LNCaP clone FGC (cell line): ENCODE results near the gene PDE2A.

ENCODE experiments used
- DNase-seq: peaks from one replicate; pipeline ENCODE4 v3.0.0-alpha.2; 2011; ENCODE audit warnings: low read depth
- H3K4me3 ChIP-seq: 2 replicates; pipeline ENCODE4 v1.5.1; 2011; ENCODE audit warnings: mild to moderate bottlenecking, low read depth, low read length, control low read depth
- CTCF ChIP-seq: IDR thresholded peaks from 2 replicates; pipeline ENCODE4 v1.5.1; 2012; ENCODE audit warnings: mild to moderate bottlenecking; ENCODE audit not compliant: control insufficient read depth, insufficient read depth; ENCODE audit errors: extremely low read depth

Gene PDE2A

DNA sequence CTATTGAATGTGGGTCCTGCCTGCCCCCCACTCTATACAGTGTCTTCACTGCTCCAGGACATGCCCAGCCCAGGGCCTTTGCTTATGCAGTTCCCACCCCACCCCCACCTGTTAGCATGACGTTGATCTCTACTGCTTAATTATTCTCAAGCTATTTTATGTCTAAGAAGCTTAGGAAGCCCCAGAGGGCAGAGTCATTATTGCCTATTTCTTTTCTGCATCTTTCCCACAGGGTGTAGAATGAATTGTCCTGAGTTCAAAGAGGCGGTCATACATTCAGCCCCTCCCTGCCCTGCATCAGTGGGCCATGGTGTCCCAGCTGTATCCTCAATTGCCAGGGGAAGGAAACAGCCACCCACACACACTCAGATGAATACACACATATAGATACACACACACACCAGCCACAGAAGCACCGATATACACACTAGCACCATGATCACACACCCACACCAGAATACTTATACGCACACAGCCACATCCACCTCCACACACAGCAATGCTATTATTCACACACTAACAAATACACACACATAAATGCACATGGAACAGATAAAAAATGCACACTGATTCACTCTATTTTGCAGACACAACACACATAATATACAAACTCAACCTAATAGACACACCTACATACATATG is 1.5 kb downstream of the PDE2A start:
- no peak overlapping the region for H3K4me3 ChIP-seq
- no peak for DNase-seq
- no peak for TF ChIP-seq CTCF

GRCh38 chr11:72671152-72672099 is 2.8 kb downstream of the PDE2A start:
- TF ChIP-seq CTCF, result no peak
- no peak for DNase-seq
- H3K4me3 ChIP-seq, result no peak overlapping the region

GRCh38 chr11:72670041-72670440 is 4.2 kb downstream of the PDE2A start:
- no peak for DNase-seq
- no peak overlapping the region for H3K4me3 ChIP-seq
- no peak for TF ChIP-seq CTCF

GRCh38 chr11:72669527-72669926 is 4.7 kb downstream of the PDE2A start:
- no peak overlapping the region for H3K4me3 ChIP-seq
- DNase-seq, result no peak
- TF ChIP-seq CTCF, result no peak

GRCh38 chr11:72668629-72669347 is 5.4 kb downstream of the PDE2A start:
- H3K4me3 ChIP-seq, result no peak overlapping the region
- no peak for TF ChIP-seq CTCF
- DNase-seq, result no peak

DNA sequence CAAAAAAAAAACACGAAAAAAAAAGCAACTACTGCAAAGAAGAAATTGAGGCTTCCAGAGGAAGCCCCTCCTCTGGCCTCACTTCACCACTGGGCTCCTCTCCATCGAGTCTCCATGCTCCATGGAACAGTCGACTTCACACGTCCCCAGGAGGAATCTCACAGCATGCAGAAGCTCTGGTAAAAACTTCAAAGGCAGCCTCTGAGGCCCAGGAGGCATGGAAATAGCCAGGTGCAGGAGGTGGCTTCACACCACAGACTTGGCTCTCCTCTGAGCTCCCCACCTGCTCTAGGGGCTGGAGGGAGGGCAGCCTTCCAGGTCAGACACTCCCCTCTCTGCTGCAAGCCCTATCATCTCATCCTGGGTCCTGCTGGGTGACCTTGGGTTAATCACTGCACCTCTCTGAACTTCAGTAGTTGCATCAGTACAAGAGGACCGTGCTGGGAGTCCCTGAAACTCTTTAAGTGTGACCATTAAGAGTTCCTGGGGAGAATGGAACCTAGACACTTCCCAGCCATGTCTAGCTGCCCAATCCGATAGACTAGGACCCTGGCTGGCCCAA is 8.2 kb downstream of the PDE2A start:
- TF ChIP-seq CTCF, result no peak
- DNase-seq, result no peak
- no peak overlapping the region for H3K4me3 ChIP-seq
